Lung (tissue), 12 donors: ENCODE measurements around the gene ADAM33. TPM values are rescaled to one million over a fixed set of nuclear protein-coding genes. Genes with fewer than 3 reads are reported as not detected.

Experiments used
- ATAC-seq: fragments of 200-7000 bp; cut with Tn5 transposase; one replicate; pipeline ENCODE4 v1.9.1; 2020; ENCODE audit warnings: moderate number of reproducible peaks; ENCODE audit not compliant: insufficient read depth, low FRiP score
- DNase-seq, 3 donors: peaks; one replicate each; pipeline ENCODE4 v3.0.0-alpha.2; 2013 to 2017
- H3K27ac ChIP-seq, 2 donors: one replicate each; pipeline ENCODE4 v1.5.1; 2013; ENCODE audit warnings: mild to moderate bottlenecking in 2 of 2, moderate library complexity in 2 of 2, control low read depth in 1 of 2, inconsistent platforms in 1 of 2, low read depth in 1 of 2, low read length in 1 of 2
- H3K27me3 ChIP-seq, 3 donors: one replicate each; pipeline ENCODE4 v1.5.1; 2013; ENCODE audit warnings: low read length in 2 of 3; ENCODE audit not compliant: control insufficient read depth in 3 of 3, insufficient read depth in 3 of 3
- H3K36me3 ChIP-seq, 4 donors: one replicate each; pipeline ENCODE4 v1.5.1; 2013; ENCODE audit warnings: low read length in 4 of 4, mild to moderate bottlenecking in 1 of 4, moderate library complexity in 1 of 4; ENCODE audit not compliant: control insufficient read depth in 4 of 4, insufficient read depth in 4 of 4
- H3K4me1 ChIP-seq, 5 donors: one replicate each; pipeline ENCODE4 v1.5.1; 2013; ENCODE audit warnings: low read length in 5 of 5, mild to moderate bottlenecking in 2 of 5, moderate library complexity in 1 of 5; ENCODE audit not compliant: control insufficient read depth in 5 of 5, insufficient read depth in 5 of 5
- H3K4me3 ChIP-seq: one replicate; pipeline ENCODE4 v1.5.1; 2013; ENCODE audit warnings: mild to moderate bottlenecking, control low read depth, moderate library complexity
- H3K9ac ChIP-seq, 2 donors: one replicate each; pipeline ENCODE4 v1.5.1; 2013; ENCODE audit warnings: low read length in 2 of 2, control low read depth in 1 of 2; ENCODE audit not compliant: insufficient read depth in 1 of 2
- H3K9me3 ChIP-seq, 4 donors: one replicate each; pipeline ENCODE4 v1.5.1; 2013; ENCODE audit warnings: low read length in 3 of 4, mild to moderate bottlenecking in 1 of 4, moderate library complexity in 1 of 4; ENCODE audit not compliant: control insufficient read depth in 4 of 4, insufficient read depth in 3 of 4
- CTCF ChIP-seq: IDR thresholded peaks from 2 replicates; pipeline ENCODE4 v1.5.1; 2012; ENCODE audit warnings: mild to moderate bottlenecking; ENCODE audit errors: control extremely low read depth, extremely low read depth
- WGBS, 2 donors: extraction: QIAGEN DNeasy Blood & Tissue Kit; methylation state at CpG; one replicate each; pipeline ENCODE4 v1.1.7; 2013; 5-methylcytosine and 5-hydroxymethylcytosine counted together
- polyA plus RNA-seq, 2 donors: library from polyadenylated mRNA; stranded (reverse); fragments of 200-250 nt; gene quantifications; one replicate each; pipeline ENCODE4 v1.2.1, GENCODE V29; 2013
- total RNA-seq, 2 donors: library from RNA; depleted of rRNA in 1 of 2; stranded (reverse); fragments of >200 nt in 1 of 2; gene quantifications; one replicate each; pipeline ENCODE4 v1.2.1, GENCODE V29; 2014 to 2021
- donor health status: control.
- donor health status: control.
- donor health status: Bipolar disorder and iron deficiency.
- donor health status: healthy.
- donor health status: DM: yes; HTN: yes; CAD: no.

The ADAM33 gene
- total and polyA plus RNA-seq, 4 donors: 3.2 to 16.4 (median 8.1) TPM

DNA sequence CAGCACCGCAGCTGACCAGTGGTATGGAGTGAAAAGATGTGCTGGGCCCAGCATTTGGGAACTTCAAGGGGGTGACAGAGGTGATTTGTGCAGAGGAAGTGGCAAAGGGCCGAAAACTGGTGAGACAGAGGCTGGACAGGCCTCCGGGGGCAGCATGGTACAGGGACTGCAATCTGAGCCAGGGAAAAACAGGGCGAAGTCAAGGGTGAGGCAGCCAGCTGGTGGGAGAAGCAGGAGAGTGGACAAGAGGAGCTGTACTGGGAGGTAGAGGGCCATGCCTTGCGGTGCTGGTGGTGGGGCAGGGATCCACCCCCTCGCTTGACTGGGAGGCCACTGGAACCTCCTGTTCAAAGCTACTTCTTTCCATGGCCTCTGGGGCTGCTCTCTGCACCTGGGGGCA lies 11.3 kb downstream of the ADAM33 start:
- H3K27me3 ChIP-seq: peaks cover 0 to 35% (median 5%) of the 10 kb centered on the region in 3 donors
- WGBS, 2 donors: 48 to 70% methylated on average over 6 of the region's 6 CpGs

DNA sequence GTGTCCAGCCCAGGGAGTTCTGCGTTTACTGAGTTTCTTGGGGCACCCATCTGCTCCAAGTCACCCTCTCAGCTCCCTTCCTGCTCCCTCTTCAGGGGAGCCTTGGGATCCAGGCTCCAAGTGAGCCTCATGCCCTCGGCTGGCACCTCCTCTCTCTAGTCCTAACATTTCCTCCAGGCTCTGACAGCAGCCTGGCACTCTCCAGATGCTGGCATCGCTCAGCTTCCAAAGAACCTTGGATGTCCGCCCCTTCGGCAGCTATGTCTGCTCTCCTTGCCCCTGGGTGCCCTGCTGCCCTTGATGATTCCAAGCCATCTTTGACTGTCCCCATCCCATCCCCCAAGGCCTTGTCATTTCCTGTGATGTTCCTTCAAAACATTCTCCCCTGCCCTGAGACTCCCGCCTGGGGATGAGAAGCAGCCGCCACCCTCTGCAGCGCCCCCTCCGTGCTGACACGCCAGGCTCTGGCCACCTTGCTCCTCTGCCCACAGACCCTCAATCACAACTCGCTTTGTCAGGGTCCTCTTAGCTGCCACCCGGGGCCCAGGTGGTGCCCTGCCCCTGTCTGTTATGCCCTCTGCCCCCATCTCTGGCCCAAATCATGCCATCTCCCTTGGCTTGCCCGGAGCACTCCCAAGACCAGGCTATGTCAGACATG lies 12.0 kb downstream of the ADAM33 start:
- 81 to 84% methylated on average over 13 of the region's 13 CpGs for WGBS, 2 donors

More for the DNA sequence above, 11.3 kb downstream of the ADAM33 start:
- DNase-seq: no peak
- TF ChIP-seq CTCF: no peak
- H3K4me3 ChIP-seq: no peak overlapping the region
- no peaks in the 10 kb centered on the region for H3K36me3 ChIP-seq
- no peak for ATAC-seq
- H3K9ac ChIP-seq: no peak overlapping the region
- peaks cover 0 to 9% (median 0%) of the 10 kb centered on the region in 5 donors for H3K4me1 ChIP-seq
- H3K27ac ChIP-seq: no peak overlapping the region
- H3K9me3 ChIP-seq: peaks cover 0 to 4% (median 0%) of the 10 kb centered on the region in 4 donors

DNA sequence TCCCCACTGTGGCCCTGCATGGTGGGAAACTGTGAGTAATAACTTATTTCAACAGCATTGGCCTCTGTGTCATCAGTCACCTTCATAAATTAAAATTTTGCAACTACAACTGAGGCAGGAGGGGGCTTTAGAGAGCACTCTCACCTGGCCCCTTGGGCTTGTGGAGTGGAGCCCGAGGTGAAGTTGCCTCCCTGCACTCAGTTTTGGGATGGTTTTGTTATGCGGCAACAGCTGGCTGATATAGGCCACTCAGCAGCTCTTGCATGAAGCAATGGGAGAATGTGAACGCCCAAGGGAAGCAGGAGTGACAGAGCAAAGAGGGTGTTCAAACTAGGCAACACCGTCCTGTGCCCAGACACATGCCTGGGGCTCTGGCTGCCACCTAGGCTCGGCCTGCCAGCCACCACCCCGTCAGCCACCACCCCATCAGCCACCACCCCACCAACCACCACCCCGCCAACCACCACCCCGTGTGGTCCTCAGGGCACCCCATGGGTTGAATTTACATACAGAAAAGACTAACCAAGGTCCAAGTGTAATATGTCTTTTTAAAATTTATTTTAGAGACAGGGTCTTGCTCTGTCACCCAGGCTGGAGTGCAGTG lies 14.3 kb downstream of the ADAM33 start:
- no peak for TF ChIP-seq CTCF
- H3K9ac ChIP-seq: no peak overlapping the region
- WGBS, 2 donors: 89 to 93% methylated on average over 8 of the region's 8 CpGs
- H3K4me1 ChIP-seq: peaks cover 0 to 9% (median 0%) of the 10 kb centered on the region in 5 donors
- H3K9me3 ChIP-seq: peaks cover 0 to 6% (median 0%) of the 10 kb centered on the region in 4 donors
- ATAC-seq (no peak), DNase-seq (no peak)
- no peak overlapping the region for H3K27ac ChIP-seq
- H3K27me3 ChIP-seq: peaks cover 0 to 27% (median 6%) of the 10 kb centered on the region in 3 donors
- no peaks in the 10 kb centered on the region for H3K36me3 ChIP-seq
- H3K4me3 ChIP-seq: no peak overlapping the region

More for the DNA sequence above, 12.0 kb downstream of the ADAM33 start:
- Histone ChIP-seq H3K9ac (no peak overlapping the region), H3K4me1 (peaks cover 0 to 9% (median 0%) of the 10 kb centered on the region in 5 donors), H3K27ac (no peak overlapping the region), H3K27me3 (peaks cover 0 to 28% (median 3%) of the 10 kb centered on the region in 3 donors), H3K36me3 (no peaks in the 10 kb centered on the region), H3K9me3 (peaks cover 0 to 4% (median 0%) of the 10 kb centered on the region in 4 donors), H3K4me3 (no peak overlapping the region)
- DNase-seq (no peak), ATAC-seq (no peak)
- no peak for TF ChIP-seq CTCF
